Hepatocyte (in vitro differentiated cells): ENCODE measurements around the gene GADD45G. TPM values are rescaled to one million over a fixed set of nuclear protein-coding genes. Genes with fewer than 3 reads are reported as not detected.

Source experiments
- DNase-seq: peaks from one replicate; pipeline ENCODE4 v3.0.0-alpha.2; 2016; ENCODE audit warnings: low spot score
- H2AFZ ChIP-seq: fragments of 200-600 bp; sonication (generic); 2 replicates; pipeline ENCODE4 v1.6.0; 2016; ENCODE audit warnings: antibody characterized with exemption, mild to moderate bottlenecking
- H3K27ac ChIP-seq: fragments of 200-600 bp; sonication (generic); 2 replicates; pipeline ENCODE4 v1.5.1; 2016; ENCODE audit warnings: mild to moderate bottlenecking
- H3K27me3 ChIP-seq: fragments of 200-600 bp; sonication (generic); 2 replicates; pipeline ENCODE4 v1.6.1; 2016
- H3K36me3 ChIP-seq: fragments of 200-600 bp; sonication (generic); replicated peaks from 2 replicates; pipeline ENCODE4 v1.5.1; 2016; ENCODE audit warnings: low read depth; ENCODE audit not compliant: insufficient read depth
- H3K4me1 ChIP-seq: fragments of 200-600 bp; sonication (generic); 2 replicates; pipeline ENCODE4 v1.5.1; 2016; ENCODE audit warnings: mild to moderate bottlenecking, moderate library complexity; ENCODE audit not compliant: insufficient read depth
- H3K4me2 ChIP-seq: fragments of 200-600 bp; sonication (generic); 2 replicates; pipeline ENCODE4 v1.6.0; 2016
- H3K4me3 ChIP-seq: fragments of 200-600 bp; sonication (generic); 2 replicates; pipeline ENCODE4 v1.5.1; 2016; ENCODE audit warnings: mild to moderate bottlenecking
- H3K79me2 ChIP-seq: fragments of 200-600 bp; sonication (generic); 2 replicates; pipeline ENCODE4 v1.6.0; 2017; ENCODE audit warnings: mild to moderate bottlenecking
- H3K9me2 ChIP-seq: fragments of 200-600 bp; sonication (generic); replicated peaks from 2 replicates; pipeline ENCODE4 v1.6.0; 2017; ENCODE audit warnings: mild to moderate bottlenecking; ENCODE audit not compliant: insufficient read depth
- H3K9me3 ChIP-seq: fragments of 200-600 bp; sonication (generic); 2 replicates; pipeline ENCODE4 v1.5.1; 2016; ENCODE audit warnings: low read depth, mild to moderate bottlenecking
- H4K20me1 ChIP-seq: fragments of 200-600 bp; sonication (generic); 2 replicates; pipeline ENCODE4 v1.6.0; 2016; ENCODE audit warnings: mild to moderate bottlenecking; ENCODE audit not compliant: insufficient read depth, poor library complexity, severe bottlenecking
- CTCF ChIP-seq: fragments of 200-600 bp; sonication (generic); IDR thresholded peaks from 2 replicates; pipeline ENCODE4 v1.5.1; 2016; ENCODE audit warnings: antibody characterized with exemption, mild to moderate bottlenecking; ENCODE audit not compliant: poor library complexity
- EZH2 ChIP-seq: fragments of 200-600 bp; sonication (generic); IDR thresholded peaks from 2 replicates; pipeline ENCODE4 v1.6.1; 2016; ENCODE audit warnings: antibody characterized with exemption, mild to moderate bottlenecking, borderline replicate concordance
- EZH2phosphoT487 ChIP-seq: fragments of 200-600 bp; sonication (generic); IDR thresholded peaks from one replicate; pipeline ENCODE4 v1.6.1; 2018; ENCODE audit warnings: antibody characterized with exemption, mild to moderate bottlenecking, low read depth, moderate library complexity; ENCODE audit not compliant: unreplicated experiment, severe bottlenecking
- WGBS: methylation state at CpG from one replicate; pipeline ENCODE4 v1.1.6; 2016; ENCODE audit warnings: low lambda C conversion rate; ENCODE audit errors: missing lambda C conversion rate; 5-methylcytosine and 5-hydroxymethylcytosine counted together
- polyA plus RNA-seq: library from polyadenylated mRNA; unstranded; fragments of >200 nt; fragmentation: Nextera tagmentation; extraction: Ambion mirVana; gene quantifications from 2 replicates; pipeline ENCODE4 v1.2.1, GENCODE V29; 2016
- total RNA-seq: library from RNA; depleted of rRNA; stranded (reverse); fragments of >200 nt; gene quantifications from 2 replicates; pipeline ENCODE4 v1.2.3, GENCODE V29; 2014

Gene GADD45G
- total and polyA plus RNA-seq, 2 experiments from 2014 or later = 15.7 to 45.1 TPM

DNA sequence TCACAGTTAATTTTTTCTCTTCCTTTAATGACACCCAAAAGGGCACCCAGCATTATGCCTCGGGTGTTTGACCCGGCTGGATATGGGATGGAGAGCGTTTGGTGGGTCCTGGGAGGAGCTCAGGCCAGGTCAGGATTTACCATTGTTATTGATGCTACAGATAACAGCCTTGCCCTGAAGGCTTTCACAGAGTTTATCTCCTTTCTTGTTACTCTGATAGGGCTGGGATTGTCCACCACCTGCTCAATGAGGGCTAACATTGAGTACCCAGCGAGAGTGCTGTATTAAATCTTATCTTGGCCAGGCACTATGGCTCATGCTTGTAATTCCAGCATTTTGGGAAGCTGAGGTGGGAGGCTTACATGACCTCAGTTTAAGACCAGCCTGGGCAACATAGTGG is 37.2 kb downstream of the GADD45G start:
- H3K4me2 ChIP-seq = no peak overlapping the region
- WGBS = 71% methylated on average over 4 of the region's 4 CpGs
- no peaks in the 10 kb centered on the region for H3K79me2 ChIP-seq
- H4K20me1 ChIP-seq = no peaks in the 10 kb centered on the region
- no peak overlapping the region for H3K27ac ChIP-seq
- no peaks in the 10 kb centered on the region for H3K9me3 ChIP-seq
- TF ChIP-seq CTCF = no peak
- TF ChIP-seq EZH2 = no peak
- DNase-seq = no peak
- H3K36me3 ChIP-seq = no peaks in the 10 kb centered on the region
- no peak overlapping the region for H2AFZ ChIP-seq
- H3K9me2 ChIP-seq = no peaks in the 10 kb centered on the region
- H3K4me3 ChIP-seq = no peak overlapping the region
- H3K27me3 ChIP-seq = no peaks in the 10 kb centered on the region
- H3K4me1 ChIP-seq = peaks cover 2% of the 10 kb centered on the region

DNA sequence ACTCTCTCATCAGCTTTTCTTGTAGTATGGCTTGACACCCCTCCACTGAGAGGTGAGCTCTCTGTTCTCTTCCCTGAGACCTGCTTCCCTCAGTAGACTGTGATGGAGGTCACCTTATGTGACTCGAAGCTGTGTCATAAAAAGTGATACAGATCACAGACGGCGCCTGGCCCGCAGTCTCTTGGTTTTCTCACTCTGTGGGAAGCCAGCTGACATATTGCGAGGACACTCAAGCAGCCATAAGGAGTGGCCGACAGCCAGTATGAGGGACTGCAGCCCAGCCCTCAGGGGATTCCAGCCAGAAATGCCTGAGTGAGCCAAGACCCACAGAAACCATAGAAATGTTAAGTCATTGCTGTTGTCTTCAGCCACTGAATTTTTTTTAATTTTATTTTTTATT is 38.0 kb downstream of the GADD45G start:
- H3K4me3 ChIP-seq = no peak overlapping the region
- H3K27me3 ChIP-seq = no peaks in the 10 kb centered on the region
- no peak for DNase-seq
- H3K27ac ChIP-seq = no peak overlapping the region
- no peaks in the 10 kb centered on the region for H4K20me1 ChIP-seq
- 67% methylated on average over 6 of the region's 6 CpGs for WGBS
- H3K79me2 ChIP-seq = no peaks in the 10 kb centered on the region
- H2AFZ ChIP-seq = no peak overlapping the region
- H3K4me2 ChIP-seq = no peak overlapping the region
- TF ChIP-seq EZH2 (no peak), EZH2phosphoT487 (no peak), CTCF (no peak)
- no peaks in the 10 kb centered on the region for H3K9me3 ChIP-seq
- H3K9me2 ChIP-seq = no peaks in the 10 kb centered on the region
- H3K4me1 ChIP-seq = peaks cover 11% of the 10 kb centered on the region
- H3K36me3 ChIP-seq = no peaks in the 10 kb centered on the region

DNA sequence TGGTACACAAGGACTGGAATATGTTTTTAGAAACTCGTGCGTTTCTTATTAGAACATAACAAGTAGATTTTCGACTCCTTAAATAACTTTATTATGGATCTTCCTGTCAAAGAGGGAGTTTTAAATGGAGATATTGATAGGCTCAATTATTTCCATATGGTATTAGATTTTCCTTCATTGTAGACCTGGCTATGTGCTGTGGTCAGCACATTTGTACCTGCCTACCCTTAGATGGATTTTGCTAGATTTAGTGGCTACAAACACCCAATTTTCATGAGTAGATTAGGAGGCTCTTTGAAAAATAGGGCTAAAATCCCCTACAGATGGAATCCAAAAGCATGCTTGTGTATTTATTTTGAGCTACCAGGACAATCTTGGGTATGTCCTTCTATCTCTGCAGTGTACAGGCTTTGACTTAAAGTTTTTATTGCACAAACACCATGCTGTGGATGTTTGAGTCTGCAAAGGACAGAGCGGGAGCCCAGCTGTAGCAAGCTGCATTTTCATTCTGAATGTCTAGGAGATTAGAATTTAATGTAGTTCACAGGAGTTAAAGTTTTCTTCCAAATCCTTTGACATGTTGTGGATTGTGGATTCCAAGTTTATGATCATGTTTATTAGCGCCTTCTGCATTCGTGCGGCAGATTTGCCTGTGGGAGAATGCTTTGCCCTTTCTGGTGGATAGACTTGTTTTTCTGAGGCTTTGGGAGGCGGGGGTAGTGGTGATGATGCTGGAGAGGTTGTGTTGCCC is 41.6 kb downstream of the GADD45G start:
- Histone ChIP-seq H3K9me3 (no peaks in the 10 kb centered on the region), H3K27ac (no peak overlapping the region), H4K20me1 (no peaks in the 10 kb centered on the region), H3K4me2 (no peak overlapping the region), H2AFZ (no peak overlapping the region), H3K4me3 (no peak overlapping the region), H3K36me3 (no peaks in the 10 kb centered on the region), H3K79me2 (no peaks in the 10 kb centered on the region), H3K27me3 (no peaks in the 10 kb centered on the region), H3K9me2 (no peaks in the 10 kb centered on the region), H3K4me1 (peaks cover 27% of the 10 kb centered on the region)
- DNase-seq = no peak
- TF ChIP-seq EZH2 (no peak), CTCF (no peak), EZH2phosphoT487 (no peak)
- WGBS = 79% methylated on average over 8 of the region's 8 CpGs
